GM18907 (cell line): ENCODE data around the gene CNTN4.

Experiments
- ATAC-seq: cut with Tn5 transposase; IDR thresholded peaks from one replicate; pipeline ENCODE4 v1.9.1; 2021; ENCODE audit warnings: mild to moderate bottlenecking, moderate library complexity; ENCODE audit not compliant: unreplicated experiment

CNTN4 gene

GRCh38 chr3:3013317-3014052 is 914.8 kb downstream of the CNTN4 start:
- ATAC-seq = no peak

DNA sequence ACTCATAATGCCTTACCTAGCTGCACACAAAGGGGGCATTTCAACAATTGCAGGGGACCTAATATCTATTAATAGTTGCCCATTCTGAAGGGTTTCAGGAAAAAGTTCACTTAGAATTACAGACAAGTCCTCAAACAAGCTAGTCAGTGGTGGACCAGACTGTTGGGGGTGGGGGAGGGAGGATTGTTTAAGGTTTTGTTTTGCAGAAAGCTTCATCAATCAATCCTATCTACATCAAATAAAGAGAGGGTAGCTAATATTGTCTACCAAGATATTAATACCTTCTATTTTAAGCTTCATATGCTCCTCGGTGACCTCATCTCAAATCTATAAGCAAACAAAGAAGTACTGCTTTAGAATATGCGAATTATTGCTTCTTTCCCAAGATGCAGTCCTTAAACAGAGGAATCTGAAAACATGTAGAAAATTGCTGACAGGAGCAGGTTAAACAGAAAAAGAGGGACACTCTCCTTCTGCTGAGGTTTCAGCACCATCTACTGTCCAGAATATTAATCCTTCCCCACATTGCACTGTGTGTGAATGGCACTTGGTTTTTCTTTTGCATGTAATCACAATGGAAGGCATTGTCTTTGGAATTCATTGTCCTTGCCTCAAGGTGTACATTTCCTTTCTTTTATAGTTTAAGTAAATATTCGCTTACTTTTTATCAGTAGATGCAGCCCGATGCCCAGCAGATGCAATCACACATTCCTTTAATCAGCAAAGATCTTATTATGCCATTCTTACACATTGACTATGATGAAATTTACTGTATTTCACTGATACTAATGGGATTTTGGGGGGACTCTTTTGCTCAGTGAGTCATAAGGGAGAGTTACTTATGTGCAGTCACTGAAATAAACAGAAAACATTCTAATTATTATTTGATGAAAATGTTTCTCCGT is 916.8 kb downstream of the CNTN4 start:
- ATAC-seq = no peak

GRCh38 chr3:3016226-3016625 is 917.6 kb downstream of the CNTN4 start:
- no peak for ATAC-seq

DNA sequence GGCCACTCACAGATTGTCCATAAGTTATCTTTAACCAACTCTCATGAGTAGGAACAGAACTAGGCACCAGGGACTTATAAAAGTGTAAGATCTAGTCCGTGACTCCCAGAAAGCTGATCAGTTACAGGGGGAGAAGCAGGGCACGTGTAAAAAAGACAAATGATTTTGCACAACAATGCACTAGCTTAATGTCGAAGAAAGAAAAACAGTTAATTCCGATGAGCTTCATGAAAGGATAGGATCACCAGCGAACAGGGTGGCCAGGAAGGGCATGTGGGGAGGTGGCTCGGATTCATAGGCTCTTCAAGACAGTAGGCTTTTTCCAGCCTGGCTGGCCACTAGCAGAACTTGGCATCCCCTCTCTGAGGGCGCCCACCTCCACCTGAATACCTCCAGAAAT is 921.5 kb downstream of the CNTN4 start:
- no peak for ATAC-seq

DNA sequence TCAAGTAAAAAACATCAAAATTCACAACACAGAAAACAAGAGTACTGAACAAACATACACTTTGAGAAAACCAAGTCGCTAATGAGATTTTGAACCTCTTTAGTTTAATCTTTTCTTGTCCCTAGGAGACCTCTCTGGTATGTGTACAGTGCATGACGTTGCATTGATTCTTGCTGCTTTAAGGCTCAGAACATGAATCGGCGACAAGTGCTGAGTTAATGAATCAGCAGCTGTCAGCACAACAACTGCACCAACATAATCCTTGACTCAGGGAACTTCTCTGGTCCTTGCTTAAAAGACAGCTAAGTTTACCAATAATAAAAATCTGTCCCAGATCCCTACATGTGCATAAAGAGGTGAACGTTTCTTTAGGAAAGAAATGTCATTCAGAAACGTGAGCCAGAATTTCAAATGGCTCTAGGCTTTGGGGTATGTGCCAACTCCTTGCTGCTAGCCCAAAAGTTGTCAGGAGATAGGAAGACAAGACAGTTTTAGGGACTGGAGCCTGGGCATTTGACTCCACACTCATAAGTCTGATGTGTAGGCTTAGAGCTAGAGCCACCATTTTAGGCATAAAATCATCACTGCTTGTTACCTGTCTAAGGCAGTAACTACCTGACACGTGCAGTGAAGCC is 924.6 kb downstream of the CNTN4 start:
- ATAC-seq = no peak

GRCh38 chr3:3027976-3028567 is 929.4 kb downstream of the CNTN4 start:
- ATAC-seq = peak; percentile 96

DNA sequence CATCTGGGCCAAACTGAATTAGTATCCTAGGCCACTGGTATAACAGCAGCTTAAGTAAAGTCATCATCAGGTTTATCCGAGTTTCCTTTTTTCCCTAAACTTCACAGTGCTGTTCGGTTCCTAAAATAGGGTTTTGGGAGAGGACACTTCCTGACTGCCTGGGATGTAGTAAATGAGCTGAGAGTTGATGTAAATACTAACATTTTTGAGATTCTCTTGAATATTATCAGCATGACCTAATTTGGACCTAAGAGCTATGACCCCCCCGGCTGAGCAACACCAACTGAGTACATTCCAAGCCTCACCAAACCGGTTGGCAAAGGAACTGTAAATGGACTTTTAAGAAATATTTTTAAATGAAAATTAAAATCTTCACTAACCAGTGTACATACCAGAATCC is 932.7 kb downstream of the CNTN4 start:
- no peak for ATAC-seq

DNA sequence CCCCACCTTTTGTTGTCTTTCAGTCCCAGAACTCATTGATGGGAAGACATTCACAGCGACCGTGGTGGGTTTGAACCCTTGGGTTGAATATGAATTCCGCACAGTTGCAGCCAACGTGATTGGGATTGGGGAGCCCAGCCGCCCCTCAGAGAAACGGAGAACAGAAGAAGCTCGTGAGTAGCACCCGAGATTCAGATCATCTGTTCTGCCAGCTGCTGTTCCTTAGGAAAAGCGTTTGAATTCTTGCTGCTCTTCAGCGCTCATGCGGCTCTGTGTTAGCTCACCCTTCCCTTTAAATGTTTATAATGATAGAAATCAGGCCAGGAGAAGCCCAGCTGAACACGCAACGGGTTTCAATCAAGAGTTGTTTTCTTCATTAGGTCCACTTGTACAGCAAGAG is 938.5 kb downstream of the CNTN4 start:
- ATAC-seq = no peak

GRCh38 chr3:3038201-3038991 is 939.7 kb downstream of the CNTN4 start:
- ATAC-seq = no peak

DNA sequence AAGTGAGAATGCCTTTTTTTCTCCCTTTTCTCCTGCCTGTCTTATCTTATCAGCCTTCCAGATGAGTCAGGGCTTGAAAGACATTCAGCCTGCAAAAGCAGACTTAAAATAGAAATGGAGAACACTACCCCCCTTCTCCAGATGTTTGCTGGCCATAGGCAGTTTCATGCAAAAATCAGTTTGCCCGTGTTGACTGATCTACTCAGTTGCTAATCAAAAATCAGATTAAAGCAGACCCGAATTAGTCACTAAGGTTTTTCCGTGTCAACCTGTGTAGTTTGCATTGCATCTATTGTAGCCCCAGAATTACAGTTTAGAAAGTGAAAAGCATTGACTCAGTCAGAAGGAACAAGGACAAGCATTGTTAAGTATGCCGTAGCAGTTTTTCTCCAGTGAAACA is 955.3 kb downstream of the CNTN4 start:
- ATAC-seq = no peak

DNA sequence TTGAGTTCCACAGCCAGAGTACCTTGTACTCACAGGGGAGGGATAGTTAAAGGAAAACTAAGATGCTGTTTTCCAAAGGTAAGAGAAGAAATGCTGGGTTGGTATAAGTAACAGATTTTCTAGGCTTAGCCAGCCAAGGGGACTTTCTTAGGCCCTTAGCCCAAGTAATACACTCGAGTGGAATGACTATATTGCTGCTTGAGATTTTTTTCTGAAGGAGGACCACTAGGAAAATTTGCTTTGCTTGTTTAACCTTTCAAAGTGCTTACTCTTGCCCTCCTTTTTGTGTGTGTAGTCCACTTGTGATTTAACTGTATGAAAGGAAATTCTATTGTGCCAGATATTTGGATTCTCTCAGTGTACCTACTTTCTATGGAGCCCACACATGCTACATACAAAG is 961.0 kb downstream of the CNTN4 start:
- ATAC-seq = no peak

DNA sequence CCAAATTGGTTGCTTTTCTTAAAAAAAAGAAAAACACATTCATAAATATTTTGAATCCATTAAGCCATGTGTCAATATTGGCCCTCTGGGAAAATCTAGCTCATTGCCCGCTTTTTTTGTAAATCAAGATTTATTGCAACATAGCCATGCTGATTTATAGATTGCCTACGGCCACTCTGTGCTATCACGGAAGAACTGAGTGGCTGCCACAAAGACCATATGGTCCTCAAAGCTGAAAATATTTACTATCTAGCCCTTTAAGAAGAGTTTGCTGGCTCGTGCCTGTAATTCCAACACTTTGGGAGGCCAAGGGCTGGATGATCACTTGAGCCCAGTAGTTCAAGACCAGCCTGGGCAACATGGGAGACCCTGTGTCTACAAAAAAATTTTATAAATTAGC is 965.6 kb downstream of the CNTN4 start:
- no peak for ATAC-seq

DNA sequence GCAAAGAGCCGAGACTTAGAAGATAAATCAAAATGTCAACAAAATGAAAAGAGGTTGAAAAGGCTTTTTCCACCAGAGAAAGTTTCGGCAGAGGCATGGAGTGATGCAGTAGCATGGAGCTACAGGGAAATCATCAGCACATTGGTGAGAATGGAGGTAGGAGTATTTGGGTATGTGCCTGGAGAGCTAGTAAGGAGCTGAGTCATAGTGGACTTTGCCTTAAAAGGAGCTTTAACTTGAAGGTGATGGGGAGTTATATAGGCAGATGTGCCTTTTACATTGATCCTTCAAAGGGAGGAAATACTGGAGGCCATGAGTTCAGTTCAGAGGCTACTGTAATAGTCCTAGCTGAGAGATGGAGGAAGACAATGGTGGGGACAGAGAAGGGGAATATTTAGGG is 967.2 kb downstream of the CNTN4 start:
- ATAC-seq = peak; percentile 49

GRCh38 chr3:3066378-3066777 is 967.7 kb downstream of the CNTN4 start:
- ATAC-seq = no peak

DNA sequence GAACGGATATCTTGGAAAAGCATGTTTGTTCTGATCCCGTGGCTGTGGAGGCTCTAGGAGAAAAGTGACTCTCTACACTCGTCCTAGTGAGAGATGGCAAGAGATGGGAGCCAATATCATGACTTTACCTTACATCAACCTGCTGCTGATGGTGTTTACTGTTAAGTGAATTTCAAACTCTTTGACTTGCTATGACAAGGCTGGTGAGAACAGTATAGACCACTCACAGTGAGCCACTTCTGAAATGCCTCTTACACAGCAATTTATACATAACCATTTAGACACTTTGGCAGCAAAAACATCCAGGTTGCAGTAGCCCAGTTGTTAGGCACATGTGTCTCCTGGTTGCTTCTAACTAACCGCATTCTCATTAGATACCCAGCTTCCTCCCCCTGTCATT is 968.2 kb downstream of the CNTN4 start:
- ATAC-seq = no peak

DNA sequence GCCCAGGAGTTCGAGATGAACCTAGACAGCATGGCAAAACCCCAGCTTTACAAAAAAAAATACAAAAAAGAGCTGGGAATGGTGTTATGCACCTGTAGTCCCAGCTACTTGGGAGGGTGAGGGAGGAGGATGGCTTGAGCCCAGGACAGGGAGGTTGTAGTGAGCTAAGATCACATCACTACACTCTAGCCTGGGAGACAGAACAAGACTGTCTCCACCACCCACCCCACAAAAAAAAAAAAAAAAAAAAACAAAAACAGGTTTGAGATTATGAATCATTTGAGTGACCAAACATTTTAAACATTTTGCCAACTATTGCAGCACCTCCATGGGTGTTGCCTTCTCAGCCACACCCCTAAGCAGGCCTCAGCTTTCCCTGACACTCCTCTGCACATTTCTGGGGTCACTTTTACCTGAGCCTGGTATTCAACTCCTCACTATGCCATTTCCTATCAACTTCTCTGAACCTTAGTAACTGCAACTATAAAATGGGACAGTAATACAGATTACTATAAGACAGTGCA is 969.8 kb downstream of the CNTN4 start:
- ATAC-seq = no peak

DNA sequence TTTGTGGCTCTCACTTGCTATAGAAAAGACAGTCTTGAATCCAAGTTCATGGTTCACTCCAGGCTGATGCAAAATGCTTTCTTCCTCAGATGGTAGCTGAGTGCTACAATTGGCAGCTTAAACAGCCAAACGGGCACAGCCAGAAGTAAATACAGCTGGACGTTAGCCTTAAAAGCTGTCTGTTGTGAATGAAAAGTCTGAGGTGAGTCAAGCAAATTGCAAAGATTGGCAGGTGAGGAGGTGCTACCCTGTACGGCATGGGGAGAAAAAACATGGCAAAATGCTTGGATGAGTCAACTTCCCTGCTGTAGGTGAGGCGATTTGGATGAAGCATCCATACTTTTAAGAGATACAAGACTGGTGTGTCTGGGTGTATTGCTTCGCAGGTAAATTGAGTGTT is 971.1 kb downstream of the CNTN4 start:
- no peak for ATAC-seq

- ATAC-seq = no peak
These were observed 972.5 kb downstream of the CNTN4 start for GRCh38 chr3:3071136-3071535.

GRCh38 chr3:3074551-3075257 is 976.0 kb downstream of the CNTN4 start:
- ATAC-seq = peak; percentile 73

DNA sequence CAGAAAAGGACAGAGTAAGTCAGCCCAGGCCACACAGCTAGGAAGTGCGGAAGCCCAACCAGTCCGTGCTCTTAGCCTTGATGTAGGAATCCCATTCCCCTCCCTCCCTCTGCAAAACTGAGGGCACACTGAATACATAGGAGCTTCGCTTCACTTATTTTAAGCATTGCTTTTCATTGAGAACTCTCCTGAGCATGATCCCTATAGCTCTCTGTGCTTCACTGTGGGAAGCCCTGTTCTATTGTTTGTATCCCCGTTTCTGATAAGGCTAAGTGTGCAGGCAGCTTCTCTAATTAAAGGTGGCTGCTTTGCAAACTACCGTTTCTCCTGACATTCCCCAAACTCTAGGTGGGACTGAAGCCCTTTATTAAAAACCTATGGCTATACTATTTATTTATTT is 981.6 kb downstream of the CNTN4 start:
- no peak for ATAC-seq
